Lower lobe of right lung (tissue), 2 donors: ENCODE data around the gene RAPGEF3. TPM values are rescaled to one million over a fixed set of nuclear protein-coding genes. Genes with fewer than 3 reads are reported as not detected.

Experiments
- ATAC-seq, 2 donors: fragments of 200-7000 bp; cut with Tn5 transposase; one replicate each; pipeline ENCODE4 v1.9.1; 2020 to 2022; ENCODE audit warnings: mild to moderate bottlenecking in 2 of 2, moderate library complexity in 2 of 2
- DNase-seq: peaks from one replicate; pipeline ENCODE4 v3.0.0-alpha.2; 2020
- H3K27ac ChIP-seq: fragments of 200-600 bp; one replicate; pipeline ENCODE4 v1.8.0; 2022
- H3K27me3 ChIP-seq: fragments of 200-600 bp; one replicate; pipeline ENCODE4 v1.8.0; 2022; ENCODE audit warnings: low read depth
- H3K36me3 ChIP-seq: fragments of 200-600 bp; one replicate; pipeline ENCODE4 v1.8.0; 2022; ENCODE audit warnings: mild to moderate bottlenecking
- H3K4me1 ChIP-seq: fragments of 200-600 bp; one replicate; pipeline ENCODE4 v1.8.0; 2022
- H3K4me3 ChIP-seq: fragments of 200-600 bp; one replicate; pipeline ENCODE4 v1.8.0; 2022; ENCODE audit warnings: mild to moderate bottlenecking
- H3K9me3 ChIP-seq: fragments of 200-600 bp; one replicate; pipeline ENCODE4 v1.8.0; 2022
- intact Hi-C: fragments of 100-400 bp; cut with DNase I; formaldehyde crosslinking; loops from one replicate; pipeline ENCODE4 v1.11.0; 2022
- total RNA-seq: library from RNA; stranded (reverse); fragmentation: NEBNext Ultra II Directional; extraction: Animal tissue kit (Norgen Biotek cat#: 25700); gene quantifications from one replicate; pipeline ENCODE4 v1.2.1, GENCODE V29; 2021
- TF ChIP-seq, protein P1 (sequence below): fragments of 200-600 bp; IDR thresholded peaks from one replicate; pipeline ENCODE4 v1.8.0; 2022; ENCODE audit warnings: antibody characterized with exemption, mild to moderate bottlenecking
- donor health status: DM: no; HTN: yes; CAD: no; lungs with severe emphysema.

The RAPGEF3 gene
- total RNA-seq, 1 donor from 2014 or later = 44.5 TPM

GRCh38 chr12:47773858-47774580 is 15.3 kb upstream of the RAPGEF3 start:
- DNase-seq = peak; percentile 46
- H3K27ac ChIP-seq = peak overlapping the region; percentile 83
- TF ChIP-seq, protein P1, sequence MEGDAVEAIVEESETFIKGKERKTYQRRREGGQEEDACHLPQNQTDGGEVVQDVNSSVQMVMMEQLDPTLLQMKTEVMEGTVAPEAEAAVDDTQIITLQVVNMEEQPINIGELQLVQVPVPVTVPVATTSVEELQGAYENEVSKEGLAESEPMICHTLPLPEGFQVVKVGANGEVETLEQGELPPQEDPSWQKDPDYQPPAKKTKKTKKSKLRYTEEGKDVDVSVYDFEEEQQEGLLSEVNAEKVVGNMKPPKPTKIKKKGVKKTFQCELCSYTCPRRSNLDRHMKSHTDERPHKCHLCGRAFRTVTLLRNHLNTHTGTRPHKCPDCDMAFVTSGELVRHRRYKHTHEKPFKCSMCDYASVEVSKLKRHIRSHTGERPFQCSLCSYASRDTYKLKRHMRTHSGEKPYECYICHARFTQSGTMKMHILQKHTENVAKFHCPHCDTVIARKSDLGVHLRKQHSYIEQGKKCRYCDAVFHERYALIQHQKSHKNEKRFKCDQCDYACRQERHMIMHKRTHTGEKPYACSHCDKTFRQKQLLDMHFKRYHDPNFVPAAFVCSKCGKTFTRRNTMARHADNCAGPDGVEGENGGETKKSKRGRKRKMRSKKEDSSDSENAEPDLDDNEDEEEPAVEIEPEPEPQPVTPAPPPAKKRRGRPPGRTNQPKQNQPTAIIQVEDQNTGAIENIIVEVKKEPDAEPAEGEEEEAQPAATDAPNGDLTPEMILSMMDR = no peak
- H3K36me3 ChIP-seq = no peaks in the 10 kb centered on the region
- H3K4me3 ChIP-seq = peak overlapping the region; percentile 95
- peaks cover 81% of the 10 kb centered on the region for H3K4me1 ChIP-seq
- no peaks in the 10 kb centered on the region for H3K27me3 ChIP-seq
- ATAC-seq = peak in 1 of 2 donors; percentile 4
- H3K9me3 ChIP-seq = no peaks in the 10 kb centered on the region
- intact Hi-C loops = no loop called here

- TF ChIP-seq, protein P1 = peak; percentile 8
- intact Hi-C loops = no loop called here
- H3K4me1 ChIP-seq = peaks cover 76% of the 10 kb centered on the region
- H3K4me3 ChIP-seq = peak within 1 kb of the TSS; percentile 95
- peak; percentile 87 to 90 for ATAC-seq
- no peaks in the 10 kb centered on the region for H3K27me3 ChIP-seq
- H3K27ac ChIP-seq = peak within 1 kb of the TSS; percentile 83
- H3K36me3 ChIP-seq = no peaks in the 10 kb centered on the region
- no peaks in the 10 kb centered on the region for H3K9me3 ChIP-seq
- peak; percentile 85 for DNase-seq
These were observed 14.6 kb upstream of the RAPGEF3 start, which contains the start of gene SLC48A1 for GRCh38 chr12:47773062-47773857. Gene SLC48A1 (plus strand): TSS chr12:47773238. CDS start chr12:47773305, 67 bp downstream.

DNA sequence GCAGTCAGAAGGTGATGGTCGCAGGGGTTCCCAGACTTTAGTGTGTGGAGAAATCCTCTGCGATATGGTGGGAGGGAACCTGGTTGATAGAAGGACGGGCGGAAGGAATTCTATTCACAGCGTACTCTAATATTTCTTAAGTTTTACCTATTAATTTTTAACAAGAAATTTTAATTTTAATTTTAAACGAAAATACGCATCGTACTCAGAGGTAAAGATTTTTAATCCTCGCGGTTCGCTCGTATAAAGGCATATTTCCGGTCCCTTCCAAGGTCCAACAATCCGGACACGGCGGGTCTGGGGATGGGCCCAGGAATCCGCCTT is 14.0 kb upstream of the RAPGEF3 start:
- DNase-seq (no peak), ATAC-seq (no peak)
- Histone ChIP-seq H3K9me3 (no peaks in the 10 kb centered on the region), H3K27ac (peak overlapping the region; percentile 83), H3K4me1 (peaks cover 70% of the 10 kb centered on the region), H3K27me3 (no peaks in the 10 kb centered on the region), H3K36me3 (no peaks in the 10 kb centered on the region), H3K4me3 (peak overlapping the region; percentile 95)
- TF ChIP-seq, protein P1 = no peak
- intact Hi-C loops = no loop called here

DNA sequence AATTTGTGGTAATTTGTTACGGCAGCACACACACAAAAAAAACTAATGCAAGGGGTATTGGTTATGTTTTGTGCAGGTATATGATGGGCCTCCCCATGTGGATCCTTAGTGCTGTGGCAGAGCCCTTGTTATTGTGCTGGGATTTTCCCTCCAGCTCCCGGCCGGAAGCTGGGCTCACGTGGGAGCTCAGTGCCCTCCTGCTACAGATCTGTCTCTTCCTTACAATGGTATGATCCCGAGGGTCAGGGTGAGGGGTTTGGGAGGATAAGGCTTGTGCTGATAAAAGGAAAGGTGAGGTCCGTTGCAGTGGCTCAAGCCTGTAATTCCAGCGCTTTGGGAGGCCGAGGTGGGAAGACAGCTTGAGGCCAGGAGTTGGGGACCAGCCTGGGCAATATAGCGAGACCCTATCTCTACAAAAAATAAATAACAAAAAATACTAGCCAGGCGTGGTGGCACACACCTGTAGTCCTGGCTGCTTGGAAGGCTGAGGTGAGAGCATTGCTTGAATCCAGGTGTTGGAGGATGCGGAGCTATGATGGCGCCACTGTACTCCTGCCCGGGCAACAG is 13.5 kb upstream of the RAPGEF3 start:
- H3K27ac ChIP-seq = no peak overlapping the region
- intact Hi-C loops = no loop called here

DNA sequence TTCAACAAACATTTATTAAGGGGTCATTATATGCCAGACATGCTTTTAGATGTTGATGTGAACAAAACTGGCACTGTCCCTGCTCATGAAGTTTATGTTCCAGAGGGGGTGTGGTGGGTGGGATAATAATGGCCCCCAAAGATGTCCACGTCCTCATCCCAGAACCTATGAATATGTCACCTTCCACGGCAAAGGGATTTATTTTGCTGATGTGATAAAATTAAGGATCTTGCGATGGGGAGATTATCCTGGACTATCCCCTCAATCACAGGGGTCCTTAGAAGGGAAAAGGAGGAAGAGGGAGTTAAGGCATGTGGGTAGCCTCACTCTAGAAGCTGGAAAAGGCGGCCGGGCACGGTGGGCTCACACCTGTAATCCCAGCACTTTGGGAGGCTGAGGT is 12.6 kb upstream of the RAPGEF3 start:
- Histone ChIP-seq H3K4me1 (peaks cover 56% of the 10 kb centered on the region), H3K27me3 (no peaks in the 10 kb centered on the region), H3K9me3 (no peaks in the 10 kb centered on the region), H3K36me3 (no peaks in the 10 kb centered on the region), H3K27ac (no peak overlapping the region), H3K4me3 (no peak overlapping the region)
- DNase-seq (peak; percentile 27), ATAC-seq (no peak)
- intact Hi-C loops = no loop called here
- TF ChIP-seq, protein P1 = no peak

More for the DNA sequence above, 13.5 kb upstream of the RAPGEF3 start:
- no peak for DNase-seq
- Histone ChIP-seq H3K4me3 (peak overlapping the region; percentile 95), H3K9me3 (no peaks in the 10 kb centered on the region), H3K4me1 (peaks cover 65% of the 10 kb centered on the region), H3K36me3 (no peaks in the 10 kb centered on the region), H3K27me3 (no peaks in the 10 kb centered on the region)
- TF ChIP-seq, protein P1 = no peak
- no peak for ATAC-seq
